HL-60 (cell line): ENCODE measurements around the gene MKLN1.

Experiments used
- POLR2AphosphoS5 ChIP-seq: IDR thresholded peaks from 2 replicates; pipeline ENCODE4 v1.6.1; 2012; ENCODE audit warnings: low read depth
- TF ChIP-seq, protein P1 (sequence below): IDR thresholded peaks from one replicate; pipeline ENCODE4 v1.5.1; 2011; ENCODE audit warnings: low read length, control low read depth, inconsistent platforms; ENCODE audit not compliant: insufficient read depth

DNA sequence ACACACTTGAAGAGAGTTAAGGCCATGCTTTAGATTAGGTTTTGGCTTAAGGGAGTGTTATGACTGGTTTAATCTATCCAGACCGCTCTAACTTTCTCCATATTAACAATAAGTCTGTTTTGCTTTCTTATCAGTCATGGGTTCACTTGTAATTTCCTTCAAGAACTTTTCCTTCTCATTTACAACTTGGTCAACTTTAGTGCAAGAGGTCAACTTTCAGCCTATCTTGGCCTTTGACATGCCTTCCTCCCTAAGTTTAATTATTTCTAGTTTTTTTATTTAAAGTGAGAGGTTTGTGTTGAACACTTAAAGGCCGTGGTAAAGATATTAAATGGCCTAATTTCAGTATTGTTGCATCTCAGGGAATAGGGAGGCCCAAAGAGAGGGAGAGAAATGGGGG lies 75.6 kb downstream of the MKLN1 start:
- no peak for TF ChIP-seq POLR2AphosphoS5
- TF ChIP-seq, protein P1, sequence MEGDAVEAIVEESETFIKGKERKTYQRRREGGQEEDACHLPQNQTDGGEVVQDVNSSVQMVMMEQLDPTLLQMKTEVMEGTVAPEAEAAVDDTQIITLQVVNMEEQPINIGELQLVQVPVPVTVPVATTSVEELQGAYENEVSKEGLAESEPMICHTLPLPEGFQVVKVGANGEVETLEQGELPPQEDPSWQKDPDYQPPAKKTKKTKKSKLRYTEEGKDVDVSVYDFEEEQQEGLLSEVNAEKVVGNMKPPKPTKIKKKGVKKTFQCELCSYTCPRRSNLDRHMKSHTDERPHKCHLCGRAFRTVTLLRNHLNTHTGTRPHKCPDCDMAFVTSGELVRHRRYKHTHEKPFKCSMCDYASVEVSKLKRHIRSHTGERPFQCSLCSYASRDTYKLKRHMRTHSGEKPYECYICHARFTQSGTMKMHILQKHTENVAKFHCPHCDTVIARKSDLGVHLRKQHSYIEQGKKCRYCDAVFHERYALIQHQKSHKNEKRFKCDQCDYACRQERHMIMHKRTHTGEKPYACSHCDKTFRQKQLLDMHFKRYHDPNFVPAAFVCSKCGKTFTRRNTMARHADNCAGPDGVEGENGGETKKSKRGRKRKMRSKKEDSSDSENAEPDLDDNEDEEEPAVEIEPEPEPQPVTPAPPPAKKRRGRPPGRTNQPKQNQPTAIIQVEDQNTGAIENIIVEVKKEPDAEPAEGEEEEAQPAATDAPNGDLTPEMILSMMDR = no peak
